ENCODE measurements around the gene SYN1. TPM values are rescaled to one million over a fixed set of nuclear protein-coding genes. Genes with fewer than 3 reads are reported as not detected.

Gene SYN1
- total RNA-seq, 1 experiment from 2014 or later: 0.38 TPM

DNA sequence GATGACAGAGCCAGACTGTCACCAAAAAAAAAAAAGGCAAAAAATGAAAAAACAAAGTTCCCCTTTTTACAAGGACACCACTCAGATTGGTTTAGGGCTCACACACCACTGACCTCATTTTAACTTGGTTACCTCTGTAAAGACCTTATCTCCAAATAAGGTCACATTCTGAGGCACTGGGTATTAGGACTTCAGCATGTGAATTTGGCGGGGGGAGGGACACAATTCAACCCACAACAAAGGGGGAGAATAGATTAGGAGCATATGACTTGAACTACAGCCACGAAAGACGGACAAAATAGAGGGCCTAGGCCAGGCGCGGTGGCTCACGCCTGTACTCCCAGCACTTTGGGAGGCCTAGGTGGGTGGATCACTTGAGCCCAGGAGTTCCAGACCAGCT, 89.6 kb downstream of the SYN1 start:
- DNase-seq (ENCODE audit: low spot score): no peak

DNA sequence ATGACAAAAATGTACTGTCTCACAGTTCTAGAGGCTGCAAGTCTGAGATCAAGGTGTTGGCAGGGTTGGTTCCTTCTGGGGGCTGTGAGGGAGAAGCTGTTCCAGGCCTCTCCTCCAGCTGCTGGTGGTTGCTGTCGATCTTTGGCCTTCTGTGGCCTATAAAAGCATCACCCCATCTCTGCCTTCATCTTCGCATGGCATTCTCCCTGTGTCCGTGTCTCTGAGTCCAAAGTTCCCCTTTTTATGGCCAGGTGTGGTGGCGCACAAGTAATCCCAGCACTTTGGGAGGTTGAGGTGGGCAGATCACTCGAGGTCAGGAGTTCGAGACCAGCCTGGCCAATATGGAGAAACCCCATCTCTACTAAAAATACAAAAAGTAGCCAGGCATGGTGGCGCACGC, 90.1 kb downstream of the SYN1 start:
- no peak for DNase-seq (ENCODE audit: low spot score)

DNA sequence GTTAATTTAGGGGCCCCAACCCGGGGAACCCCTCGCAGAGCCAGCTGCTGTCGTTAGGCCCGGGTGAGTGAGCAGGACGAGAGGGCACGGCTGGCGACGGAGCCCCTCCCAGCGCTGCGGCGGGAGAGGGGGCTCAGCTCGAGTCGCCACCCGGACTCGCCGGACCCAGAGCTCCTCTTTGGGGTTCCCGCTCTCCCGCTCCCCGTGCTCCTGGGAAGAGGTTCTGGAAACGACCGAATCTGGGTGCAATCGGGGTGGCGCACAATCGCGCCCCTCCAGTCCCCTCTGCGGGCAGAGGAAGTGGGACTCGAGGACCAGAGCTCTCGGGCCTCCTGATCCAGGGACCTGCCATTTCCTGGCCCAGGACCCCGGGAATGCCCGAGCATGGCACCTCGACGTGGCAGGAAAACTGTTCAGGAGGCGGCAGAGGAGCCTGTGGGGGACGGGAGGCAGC, 95.9 kb downstream of the SYN1 start:
- DNase-seq (ENCODE audit: low spot score): no peak

DNA sequence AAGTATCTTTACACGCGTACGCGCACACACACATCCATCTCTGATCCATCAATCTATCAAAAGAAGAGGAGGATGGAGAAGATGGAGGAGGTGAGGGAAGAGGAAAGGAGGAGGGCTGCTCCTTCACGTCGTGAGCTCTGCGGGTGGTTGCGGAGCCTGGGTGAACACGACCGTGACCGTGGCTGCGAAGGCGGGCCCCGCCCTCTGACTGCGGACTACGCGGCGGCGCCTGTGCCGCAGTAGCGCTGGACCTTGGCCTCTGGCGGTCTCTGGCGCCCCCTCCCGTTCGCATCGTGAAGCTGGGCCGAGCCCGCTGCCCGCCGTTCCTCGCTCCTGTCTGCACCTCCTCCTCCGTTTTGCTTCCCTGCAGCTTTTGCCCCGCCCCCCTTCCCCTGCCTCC, 96.4 kb downstream of the SYN1 start:
- peak; percentile 54 for DNase-seq (ENCODE audit: low spot score)

Other genes starting within 250 kb of the SYN1 start
- not detected in 2 replicates for gene ZNF157, start 249.3 kb downstream of the SYN1 start, total RNA-seq (2014; rRNA removed; shearing (Covaris generic))
- gene ZNF41, start 136.6 kb downstream of the SYN1 start, total RNA-seq (2014; rRNA removed; shearing (Covaris generic)): 6.0 and 8.0 TPM in 2 replicates
- 27.8 and 34.0 TPM in 2 replicates for gene ARAF, start 58.7 kb downstream of the SYN1 start, total RNA-seq (2014; rRNA removed; shearing (Covaris generic))
- gene TIMP1, start 37.4 kb downstream of the SYN1 start, total RNA-seq (2014; rRNA removed; shearing (Covaris generic)): 84.0 and 89.0 TPM in 2 replicates
- 0.05 and 0.43 TPM in 2 replicates for gene CFP, start 10.1 kb upstream of the SYN1 start, total RNA-seq (2014; rRNA removed; shearing (Covaris generic))
- 27.2 and 31.2 TPM in 2 replicates for gene ELK1, start 30.7 kb upstream of the SYN1 start, total RNA-seq (2014; rRNA removed; shearing (Covaris generic))
- gene UXT, start 39.3 kb upstream of the SYN1 start, total RNA-seq (2014; rRNA removed; shearing (Covaris generic)): 154 and 183 TPM in 2 replicates
- gene ZNF81, start 217.0 kb upstream of the SYN1 start, total RNA-seq (2014; rRNA removed; shearing (Covaris generic)): 4.0 and 8.9 TPM in 2 replicates

Measured in A172 (cell line).